Cardiac muscle cell (in vitro differentiated cells and primary cell): ENCODE measurements around the gene INPP5E. TPM values are rescaled to one million over a fixed set of nuclear protein-coding genes. Genes with fewer than 3 reads are reported as not detected.
"Not testable (repeated sequence)": the region's sequence is repeated elsewhere in the genome, so short reads cannot be mapped to it uniquely, and the experiment has no call there.

Experiments
- DNase-seq, 2 donors: peaks; one replicate each; pipeline versions ENCODE4 v3.0.0 to v3.0.0-alpha.2; 2010 to 2017; ENCODE audit warnings: low read depth in 1 of 2, low spot score in 1 of 2
- H3K27ac ChIP-seq: fragments of 200-600 bp; sonication (generic); 2 replicates; pipeline ENCODE4 v1.5.1; 2016
- H3K27me3 ChIP-seq: fragments of 200-600 bp; sonication (generic); 2 replicates; pipeline ENCODE4 v1.6.0; 2016; ENCODE audit warnings: control low read depth
- H3K36me3 ChIP-seq: fragments of 200-600 bp; sonication (generic); 2 replicates; pipeline ENCODE4 v1.5.1; 2016; ENCODE audit warnings: control low read depth
- H3K4me1 ChIP-seq: fragments of 200-600 bp; sonication (generic); 2 replicates; pipeline ENCODE4 v1.8.1; 2017; ENCODE audit warnings: low read depth, mild to moderate bottlenecking, mixed run types
- H3K4me3 ChIP-seq: fragments of 200-600 bp; sonication (generic); 2 replicates; pipeline ENCODE4 v1.5.1; 2016; ENCODE audit warnings: mild to moderate bottlenecking
- H3K9me3 ChIP-seq: fragments of 200-600 bp; sonication (generic); 2 replicates; pipeline ENCODE4 v1.5.1; 2017; ENCODE audit warnings: low read depth, mild to moderate bottlenecking, control low read depth
- CTCF ChIP-seq: IDR thresholded peaks from 2 replicates; pipeline ENCODE4 v1.5.1; 2012; ENCODE audit warnings: low read depth, mild to moderate bottlenecking, low read length
- polyA plus RNA-seq: library from polyadenylated mRNA; unstranded; fragments of >200 nt; fragmentation: Nextera tagmentation; extraction: Ambion mirVana; gene quantifications from 2 replicates; pipeline ENCODE4 v1.2.1, GENCODE V29; 2016
- total RNA-seq: library from RNA; depleted of rRNA; stranded (reverse); fragments of >200 nt; gene quantifications from 2 replicates; pipeline ENCODE4 v1.2.3, GENCODE V29; 2016

The INPP5E gene
- total and polyA plus RNA-seq, 2 experiments from 2014 or later, result 14.9 to 26.8 TPM

- no peak for TF ChIP-seq CTCF
- Histone ChIP-seq H3K9me3 (no peaks in the 10 kb centered on the region), H3K4me3 (peak overlapping the region; percentile 99), H3K27ac (peak overlapping the region; percentile 99), H3K27me3 (no peaks in the 10 kb centered on the region), H3K4me1 (peaks cover 12% of the 10 kb centered on the region), H3K36me3 (peaks cover 28% of the 10 kb centered on the region)
- DNase-seq, result no peak
Observed at GRCh38 chr9:136411378-136411777, 28.3 kb downstream of the INPP5E start.

GRCh38 chr9:136410500-136411287 is 29.0 kb downstream of the INPP5E start, which contains the start of the genes ENTR1 and PMPCA:
Gene ENTR1 (minus strand): TSS chr9:136410614. CDS start chr9:136410397, 217 bp downstream.
Gene PMPCA (plus strand): TSS chr9:136410658. CDS start chr9:136410669, 11 bp downstream.
- H3K4me1 ChIP-seq, result peaks cover 12% of the 10 kb centered on the region
- peak; percentile 92 to 93 for DNase-seq
- H3K9me3 ChIP-seq, result no peaks in the 10 kb centered on the region
- H3K27me3 ChIP-seq, result no peaks in the 10 kb centered on the region
- peak within 1 kb of the TSS; percentile 99 for H3K4me3 ChIP-seq
- no peak for TF ChIP-seq CTCF
- peaks cover 30% of the 10 kb centered on the region for H3K36me3 ChIP-seq
- H3K27ac ChIP-seq, result peak within 1 kb of the TSS; percentile 99

GRCh38 chr9:136409557-136410455 is 29.8 kb downstream of the INPP5E start:
- peak overlapping the region; percentile 99 for H3K4me3 ChIP-seq
- H3K27me3 ChIP-seq, result no peaks in the 10 kb centered on the region
- no peak for TF ChIP-seq CTCF
- peak overlapping the region; percentile 61 for H3K27ac ChIP-seq
- no peaks in the 10 kb centered on the region for H3K9me3 ChIP-seq
- peak; percentile 42 to 48 for DNase-seq
- H3K36me3 ChIP-seq, result peaks cover 38% of the 10 kb centered on the region
- H3K4me1 ChIP-seq, result peaks cover 12% of the 10 kb centered on the region

- peaks cover 26% of the 10 kb centered on the region for H3K36me3 ChIP-seq
- TF ChIP-seq CTCF, result no peak
Observed at GRCh38 chr9:136407911-136408310, 31.7 kb downstream of the INPP5E start.

GRCh38 chr9:136407061-136407460 is 32.6 kb downstream of the INPP5E start:
- Histone ChIP-seq H3K36me3 (peaks cover 20% of the 10 kb centered on the region), H3K4me1 (peaks cover 12% of the 10 kb centered on the region)
- not testable (repeated sequence) for H3K4me3 ChIP-seq, H3K27me3 ChIP-seq, DNase-seq, H3K27ac ChIP-seq, H3K9me3 ChIP-seq

More at GRCh38 chr9:136407911-136408310, 31.7 kb downstream of the INPP5E start:
- Histone ChIP-seq H3K4me3 (no peak overlapping the region), H3K9me3 (no peaks in the 10 kb centered on the region), H3K27me3 (no peaks in the 10 kb centered on the region), H3K27ac (no peak overlapping the region), H3K4me1 (peaks cover 12% of the 10 kb centered on the region)
- DNase-seq, result no peak

- not testable (repeated sequence) for H3K4me3 ChIP-seq, DNase-seq, H3K4me1 ChIP-seq, H3K27me3 ChIP-seq, H3K27ac ChIP-seq, H3K9me3 ChIP-seq
- H3K36me3 ChIP-seq, result peaks cover 18% of the 10 kb centered on the region
Observed at GRCh38 chr9:136405904-136406303, 33.7 kb downstream of the INPP5E start.
